ENCODE measurements around the gene TRIM54. TPM values are rescaled to one million over a fixed set of nuclear protein-coding genes. Genes with fewer than 3 reads are reported as not detected.

Gene TRIM54
- total RNA-seq, 1 experiment from 2014 or later = 0.51 TPM

- peaks cover 14% of the 10 kb centered on the region for H3K79me2 ChIP-seq (ENCODE audit: low read length)
- intact Hi-C loops (cut with micrococcal nuclease) = loop anchor here (1.0 kb wide), 2 partner anchors 35 to 49 kb away; partner anchors contain the start of genes EIF2B4, GTF3C2 and SNX17
- ChIA-PET CTCF (no interaction called here), POLR2A (ENCODE audit: unreplicated experiment) (interaction anchor here (0.5 to 0.6 kb wide), 2 partner anchors 49 to 86 kb away, joined by 3 to 4 read pairs; no protein-coding TSS in a partner anchor)
- TF ChIP-seq EZH2phosphoT487 (IDR thresholded peaks at IDR 0.05; ENCODE audit: borderline replicate concordance, low read length) (no peak), EZH2 (IDR thresholded peaks at IDR 0.05; ENCODE audit: low read length, unreplicated experiment) (no peak), CTCF (conservative IDR thresholded peaks at IDR 0.05; ENCODE audit: low read depth, low read length) (peak; percentile 70)
- H3K9ac ChIP-seq (ENCODE audit: low read length) = peak overlapping the region; percentile 97
- peak overlapping the region; percentile 94 for H3K27ac ChIP-seq (ENCODE audit: low read length)
- DNase-seq (peak; percentile 99), ATAC-seq (peak; percentile 86)
- peaks cover 4% of the 10 kb centered on the region for H3F3A ChIP-seq (ENCODE audit: low read length, unreplicated experiment)
- no TSS peak for BruUV-seq (replicated peaks)
- peaks cover 5% of the 10 kb centered on the region; the same call in 1 of the 2 replicates for H3K36me3 ChIP-seq (ENCODE audit: low read depth, low read length)
- peak overlapping the region; percentile 97 for H3K4me2 ChIP-seq (ENCODE audit: low read length)
- no peaks in the 10 kb centered on the region for H3K9me3 ChIP-seq (ENCODE audit: low read length)
- H4K20me1 ChIP-seq (ENCODE audit: low read length) = no peaks in the 10 kb centered on the region
- peak overlapping the region; percentile 81 for H3K4me3 ChIP-seq (ENCODE audit: low read length)
- no peaks in the 10 kb centered on the region for H3K27me3 ChIP-seq (ENCODE audit: low read length)
- peaks cover 32% of the 10 kb centered on the region for H3K4me1 ChIP-seq (ENCODE audit: insufficient read depth, low read length)
- no peaks in the 10 kb centered on the region for H3K9me2 ChIP-seq (replicated peaks; ENCODE audit: low read length)
- peak overlapping the region; percentile 16 for H2AFZ ChIP-seq (ENCODE audit: low read length)
These were observed 38.8 kb downstream of the TRIM54 start for GRCh38 chr2:27320958-27321543.

DNA sequence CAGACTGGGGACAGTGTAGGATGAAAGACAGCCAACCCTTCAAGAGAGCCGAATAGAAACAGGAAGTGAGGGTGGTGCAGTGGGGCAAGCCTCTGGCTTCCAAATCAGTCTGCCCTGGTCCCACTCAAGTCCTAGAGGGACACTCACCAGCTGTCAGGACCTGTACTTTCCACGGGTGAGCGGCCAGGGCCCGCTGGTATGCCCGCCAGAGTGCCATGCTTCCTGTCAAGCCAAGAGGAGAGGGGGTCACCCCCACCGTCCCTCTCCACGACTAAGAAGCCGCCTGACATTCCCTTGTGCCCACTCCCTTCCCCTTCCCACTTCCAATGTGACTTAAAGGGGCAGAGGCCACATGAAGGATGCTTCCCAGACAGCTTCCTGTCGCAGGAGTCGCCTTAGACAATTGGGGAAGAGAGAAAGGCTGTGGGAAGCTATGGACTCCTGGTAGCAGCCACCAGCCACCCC lies 40.1 kb downstream of the TRIM54 start:
- BruUV-seq (replicated peaks) = TSS peak; percentile 84
- Histone ChIP-seq H3K9ac (ENCODE audit: low read length) (peak overlapping the region; percentile 97), H3K9me3 (ENCODE audit: low read length) (no peaks in the 10 kb centered on the region), H3K27me3 (ENCODE audit: low read length) (no peaks in the 10 kb centered on the region), H3K36me3 (ENCODE audit: low read depth, low read length) (peaks cover 10% of the 10 kb centered on the region; the same call in 1 of the 2 replicates), H3K79me2 (ENCODE audit: low read length) (peaks cover 14% of the 10 kb centered on the region), H3K27ac (ENCODE audit: low read length) (peak overlapping the region; percentile 94), H3K9me2 (replicated peaks; ENCODE audit: low read length) (no peaks in the 10 kb centered on the region), H3K4me1 (ENCODE audit: insufficient read depth, low read length) (peaks cover 32% of the 10 kb centered on the region), H3K4me3 (ENCODE audit: low read length) (peak overlapping the region; percentile 81), H3K4me2 (ENCODE audit: low read length) (peak overlapping the region; percentile 97), H2AFZ (ENCODE audit: low read length) (peak overlapping the region; percentile 80), H3F3A (ENCODE audit: low read length, unreplicated experiment) (peaks cover 7% of the 10 kb centered on the region), H4K20me1 (ENCODE audit: low read length) (no peaks in the 10 kb centered on the region)
- ChIA-PET CTCF (no interaction called here), POLR2A (ENCODE audit: unreplicated experiment) (interaction anchor here (0.6 kb wide), 1 partner anchor 185 kb away, joined by 3 read pairs; no protein-coding TSS in a partner anchor)
- ATAC-seq (no peak), DNase-seq (peak; percentile 4)
- no peak for TF ChIP-seq EZH2 (IDR thresholded peaks at IDR 0.05; ENCODE audit: low read length, unreplicated experiment)
- intact Hi-C loops (cut with micrococcal nuclease) = no loop called here

GRCh38 chr2:27322766-27323595 lies 40.8 kb downstream of the TRIM54 start, which contains the start of gene MPV17:
Gene MPV17, minus strand, starts transcription at chr2:27323097. Its CDS starts 580 bp downstream, at chr2:27322517.
- TF ChIP-seq CTCF (conservative IDR thresholded peaks at IDR 0.05; ENCODE audit: low read depth, low read length) = no peak
- no peak for TF ChIP-seq EZH2 (IDR thresholded peaks at IDR 0.05; ENCODE audit: low read length, unreplicated experiment)
- no peak for TF ChIP-seq EZH2phosphoT487 (IDR thresholded peaks at IDR 0.05; ENCODE audit: borderline replicate concordance, low read length)
- Histone ChIP-seq H3K36me3 (ENCODE audit: low read depth, low read length) (peaks cover 14% of the 10 kb centered on the region; the same call in 1 of the 2 replicates), H4K20me1 (ENCODE audit: low read length) (no peaks in the 10 kb centered on the region), H3K79me2 (ENCODE audit: low read length) (peaks cover 14% of the 10 kb centered on the region), H3K4me1 (ENCODE audit: insufficient read depth, low read length) (peaks cover 32% of the 10 kb centered on the region), H3K9ac (ENCODE audit: low read length) (peak within 1 kb of the TSS; percentile 97), H2AFZ (ENCODE audit: low read length) (peak within 1 kb of the TSS; percentile 80), H3K4me3 (ENCODE audit: low read length) (peak within 1 kb of the TSS; percentile 81), H3K27me3 (ENCODE audit: low read length) (no peaks in the 10 kb centered on the region), H3F3A (ENCODE audit: low read length, unreplicated experiment) (peaks cover 7% of the 10 kb centered on the region), H3K9me2 (replicated peaks; ENCODE audit: low read length) (no peaks in the 10 kb centered on the region), H3K9me3 (ENCODE audit: low read length) (no peaks in the 10 kb centered on the region), H3K4me2 (ENCODE audit: low read length) (peak within 1 kb of the TSS; percentile 97), H3K27ac (ENCODE audit: low read length) (peak within 1 kb of the TSS; percentile 94)
- TSS peak; percentile 96 for BruUV-seq (replicated peaks)
- DNase-seq (peak; percentile 93), ATAC-seq (peak; percentile 83)
- intact Hi-C loops (cut with micrococcal nuclease) = no loop called here
- POLR2A ChIA-PET (ENCODE audit: unreplicated experiment) = interaction anchor here (0.6 to 0.7 kb wide), 2 partner anchors 184 to 1088 kb away, joined by 3 to 4 read pairs; no protein-coding TSS in a partner anchor
- CTCF ChIA-PET = no interaction called here

Data from PC-3 (cell line).